ENCODE results near the gene ZBTB44.

ZBTB44 gene

GRCh38 chr11:130216591-130217132 lies 98.1 kb downstream of the ZBTB44 start:
- peaks cover 5% of the 10 kb centered on the region for H3K4me1 ChIP-seq (ENCODE audit: insufficient read depth, low read length)
- no peak overlapping the region for H3K4me3 ChIP-seq (ENCODE audit: low read depth in 1 of 2, low read length in 2 of 2)
- TF ChIP-seq CTCF (IDR thresholded peaks at IDR 0.05; ENCODE audit: borderline replicate concordance, extremely low read depth, low read length, poor library complexity, severe bottlenecking) = no peak
- no peak for TF ChIP-seq EZH2 (IDR thresholded peaks at IDR 0.05; ENCODE audit: borderline replicate concordance, low read depth, low read length, severe bottlenecking)
- no peaks in the 10 kb centered on the region for H3K27me3 ChIP-seq (ENCODE audit: insufficient read depth, low read length, poor library complexity)
- H3K27ac ChIP-seq (ENCODE audit: low read length) = no peak overlapping the region
- no peak for DNase-seq
- H4K20me1 ChIP-seq (ENCODE audit: insufficient read depth, low read length) = peaks cover 8% of the 10 kb centered on the region; the same call in 1 of the 2 replicates
- H3K79me2 ChIP-seq (ENCODE audit: insufficient read depth, low read length) = no peaks in the 10 kb centered on the region
- no peak overlapping the region for H3K4me2 ChIP-seq (ENCODE audit: insufficient read depth, low read length)
- no peak overlapping the region for H2AFZ ChIP-seq (ENCODE audit: low read depth, low read length)
- no peak for ATAC-seq (ENCODE audit: insufficient read depth, low read depth)
- H3K36me3 ChIP-seq (ENCODE audit: insufficient read depth, low read length) = no peaks in the 10 kb centered on the region
- H3K9me3 ChIP-seq (ENCODE audit: insufficient read depth, low read length, severe bottlenecking) = no peaks in the 10 kb centered on the region
- H3K9ac ChIP-seq (ENCODE audit: low read depth, low read length) = no peak overlapping the region

GRCh38 chr11:130216221-130216550 lies 98.5 kb downstream of the ZBTB44 start:
- no peak overlapping the region for H2AFZ ChIP-seq (ENCODE audit: low read depth, low read length)
- ATAC-seq (ENCODE audit: insufficient read depth, low read depth) (no peak), DNase-seq (no peak)
- no peaks in the 10 kb centered on the region for H3K27me3 ChIP-seq (ENCODE audit: insufficient read depth, low read length, poor library complexity)
- H3K4me2 ChIP-seq (ENCODE audit: insufficient read depth, low read length) = no peak overlapping the region
- no peaks in the 10 kb centered on the region for H3K9me3 ChIP-seq (ENCODE audit: insufficient read depth, low read length, severe bottlenecking)
- peaks cover 8% of the 10 kb centered on the region; the same call in 1 of the 2 replicates for H4K20me1 ChIP-seq (ENCODE audit: insufficient read depth, low read length)
- H3K4me3 ChIP-seq (ENCODE audit: low read depth in 1 of 2, low read length in 2 of 2) = no peak overlapping the region
- H3K4me1 ChIP-seq (ENCODE audit: insufficient read depth, low read length) = peaks cover 5% of the 10 kb centered on the region
- no peak overlapping the region for H3K27ac ChIP-seq (ENCODE audit: low read length)
- H3K36me3 ChIP-seq (ENCODE audit: insufficient read depth, low read length) = no peaks in the 10 kb centered on the region
- H3K79me2 ChIP-seq (ENCODE audit: insufficient read depth, low read length) = no peaks in the 10 kb centered on the region
- no peak for TF ChIP-seq EZH2 (IDR thresholded peaks at IDR 0.05; ENCODE audit: borderline replicate concordance, low read depth, low read length, severe bottlenecking)
- TF ChIP-seq CTCF (IDR thresholded peaks at IDR 0.05; ENCODE audit: borderline replicate concordance, extremely low read depth, low read length, poor library complexity, severe bottlenecking) = no peak
- no peak overlapping the region for H3K9ac ChIP-seq (ENCODE audit: low read depth, low read length)

- H3K9ac ChIP-seq (ENCODE audit: low read depth, low read length) = no peak overlapping the region
- DNase-seq = no peak
- no peaks in the 10 kb centered on the region for H3K27me3 ChIP-seq (ENCODE audit: insufficient read depth, low read length, poor library complexity)
- TF ChIP-seq CTCF (IDR thresholded peaks at IDR 0.05; ENCODE audit: borderline replicate concordance, extremely low read depth, low read length, poor library complexity, severe bottlenecking) = no peak
- no peak for TF ChIP-seq EZH2 (IDR thresholded peaks at IDR 0.05; ENCODE audit: borderline replicate concordance, low read depth, low read length, severe bottlenecking)
- H4K20me1 ChIP-seq (ENCODE audit: insufficient read depth, low read length) = peaks cover 8% of the 10 kb centered on the region; the same call in 1 of the 2 replicates
- no peak overlapping the region for H3K4me2 ChIP-seq (ENCODE audit: insufficient read depth, low read length)
- H3K4me3 ChIP-seq (ENCODE audit: low read depth in 1 of 2, low read length in 2 of 2) = no peak overlapping the region
- H3K36me3 ChIP-seq (ENCODE audit: insufficient read depth, low read length) = no peaks in the 10 kb centered on the region
- H3K9me3 ChIP-seq (ENCODE audit: insufficient read depth, low read length, severe bottlenecking) = no peaks in the 10 kb centered on the region
- no peak overlapping the region for H3K27ac ChIP-seq (ENCODE audit: low read length)
- peaks cover 5% of the 10 kb centered on the region for H3K4me1 ChIP-seq (ENCODE audit: insufficient read depth, low read length)
- no peak for ATAC-seq (ENCODE audit: insufficient read depth, low read depth)
- H3K79me2 ChIP-seq (ENCODE audit: insufficient read depth, low read length) = no peaks in the 10 kb centered on the region
- H2AFZ ChIP-seq (ENCODE audit: low read depth, low read length) = no peak overlapping the region
Measured at GRCh38 chr11:130215531-130216220, 99.0 kb downstream of the ZBTB44 start.

All from DND-41 (cell line).